ENCODE results near the gene AGPAT2.

- TF ChIP-seq ARNTL (CRISPR knock-in tag; IDR thresholded peaks at IDR 0.05; ENCODE audit: borderline replicate concordance, low read depth) (no peak), BACH2 (CRISPR knock-in tag; IDR thresholded peaks at IDR 0.05; ENCODE audit: borderline replicate concordance) (no peak), RARB (CRISPR knock-in tag; IDR thresholded peaks at IDR 0.05) (no peak), CREB5 (CRISPR knock-in tag; IDR thresholded peaks at IDR 0.05; ENCODE audit: low read depth) (no peak), ESRRG (CRISPR knock-in tag; IDR thresholded peaks at IDR 0.05) (no peak), OSR1 (CRISPR knock-in tag; IDR thresholded peaks at IDR 0.05) (no peak), CSDC2 (CRISPR knock-in tag; IDR thresholded peaks at IDR 0.05) (no peak), PPARA (CRISPR knock-in tag; IDR thresholded peaks at IDR 0.05; ENCODE audit: borderline replicate concordance) (no peak), GLIS3 (CRISPR knock-in tag; IDR thresholded peaks at IDR 0.05) (no peak), SNAI2 (CRISPR knock-in tag; IDR thresholded peaks at IDR 0.05) (no peak), PATZ1 (CRISPR knock-in tag; IDR thresholded peaks at IDR 0.05; ENCODE audit: borderline replicate concordance) (no peak)
Measured at GRCh38 chr9:136665704-136666371, 21.4 kb downstream of the AGPAT2 start.

Data from SK-N-SH treated with all-trans-retinoic acid at 6 μM for 48 hours (cell line).